OCI-LY1 (cell line): ENCODE results near the gene ABCA13.

ENCODE experiments used
- H2AFZ ChIP-seq: fragments of 200-600 bp; sonication (generic), shearing (Covaris generic); 2 replicates; pipeline ENCODE4 v1.6.0; 2014; ENCODE audit warnings: antibody characterized with exemption, mild to moderate bottlenecking, low read length
- H3F3A ChIP-seq: fragments of 200-600 bp; sonication (generic), shearing (Covaris generic); 2 replicates; pipeline ENCODE4 v1.6.0; 2014; ENCODE audit warnings: mild to moderate bottlenecking, antibody characterized with exemption, low read length, moderate library complexity; ENCODE audit not compliant: insufficient read depth
- H3K27ac ChIP-seq: fragments of 200-600 bp; sonication (generic); 2 replicates; pipeline ENCODE4 v1.5.1; 2014; ENCODE audit warnings: low read length, mixed run types, mild to moderate bottlenecking, low read depth; ENCODE audit not compliant: poor library complexity, severe bottlenecking
- H3K27me3 ChIP-seq: fragments of 200-600 bp; sonication (generic); 2 replicates; pipeline ENCODE4 v1.6.0; 2014; ENCODE audit warnings: antibody characterized with exemption, mild to moderate bottlenecking, low read length, moderate library complexity; ENCODE audit not compliant: insufficient read depth
- H3K36me3 ChIP-seq: fragments of 200-600 bp; sonication (generic); 2 replicates; pipeline ENCODE4 v1.6.1; 2014; ENCODE audit warnings: mild to moderate bottlenecking, antibody characterized with exemption, low read length, moderate library complexity, mixed read lengths; ENCODE audit not compliant: insufficient read depth
- H3K4me1 ChIP-seq: fragments of 200-600 bp; sonication (generic); 2 replicates; pipeline ENCODE4 v1.5.1; 2014; ENCODE audit warnings: mild to moderate bottlenecking, low read length, moderate library complexity; ENCODE audit not compliant: insufficient read depth, severe bottlenecking
- H3K4me2 ChIP-seq: fragments of 200-600 bp; sonication (generic), shearing (Covaris generic); 2 replicates; pipeline ENCODE4 v1.6.1; 2014; ENCODE audit warnings: low read length
- H3K4me3 ChIP-seq: fragments of 200-600 bp; sonication (generic); 2 replicates; pipeline ENCODE4 v1.5.1; 2014; ENCODE audit warnings: low read length, low read depth, mild to moderate bottlenecking, mixed read lengths; ENCODE audit not compliant: poor library complexity, severe bottlenecking
- H3K79me2 ChIP-seq: fragments of 200-600 bp; shearing (Covaris generic); 2 replicates; pipeline ENCODE4 v1.6.1; 2016; ENCODE audit warnings: mixed run types, low read length, mixed read lengths; ENCODE audit not compliant: insufficient read depth
- H3K9ac ChIP-seq: fragments of 200-600 bp; sonication (generic), shearing (Covaris generic); 2 replicates; pipeline ENCODE4 v1.6.1; 2014; ENCODE audit warnings: mild to moderate bottlenecking, low read length, mixed read lengths
- H3K9me2 ChIP-seq: fragments of 200-600 bp; sonication (generic), shearing (Covaris generic); 2 replicates; pipeline ENCODE4 v1.6.1; 2014; ENCODE audit warnings: low read depth, mild to moderate bottlenecking, low read length, mixed read lengths
- H3K9me3 ChIP-seq: fragments of 200-600 bp; shearing (Covaris generic); 2 replicates; pipeline ENCODE4 v1.6.1; 2014; ENCODE audit warnings: low read length, mixed read lengths
- H4K20me1 ChIP-seq: fragments of 200-600 bp; sonication (generic), shearing (Covaris generic); 2 replicates; pipeline ENCODE4 v1.6.0; 2016; ENCODE audit warnings: mild to moderate bottlenecking, low read length; ENCODE audit not compliant: insufficient read depth
- CTCF ChIP-seq: fragments of 200-600 bp; sonication (generic), shearing (Covaris generic); IDR thresholded peaks from 2 replicates; pipeline ENCODE4 v1.5.1; 2017; ENCODE audit warnings: mild to moderate bottlenecking, antibody characterized with exemption, low read length, moderate library complexity, mixed read lengths
- EZH2 ChIP-seq: fragments of 200-600 bp; sonication (generic), shearing (Covaris generic); IDR thresholded peaks from 2 replicates; pipeline ENCODE4 v1.8.0; 2017; ENCODE audit warnings: borderline replicate concordance, mixed run types, mild to moderate bottlenecking, antibody characterized with exemption, low read length, moderate library complexity, mixed read lengths

The ABCA13 gene

DNA sequence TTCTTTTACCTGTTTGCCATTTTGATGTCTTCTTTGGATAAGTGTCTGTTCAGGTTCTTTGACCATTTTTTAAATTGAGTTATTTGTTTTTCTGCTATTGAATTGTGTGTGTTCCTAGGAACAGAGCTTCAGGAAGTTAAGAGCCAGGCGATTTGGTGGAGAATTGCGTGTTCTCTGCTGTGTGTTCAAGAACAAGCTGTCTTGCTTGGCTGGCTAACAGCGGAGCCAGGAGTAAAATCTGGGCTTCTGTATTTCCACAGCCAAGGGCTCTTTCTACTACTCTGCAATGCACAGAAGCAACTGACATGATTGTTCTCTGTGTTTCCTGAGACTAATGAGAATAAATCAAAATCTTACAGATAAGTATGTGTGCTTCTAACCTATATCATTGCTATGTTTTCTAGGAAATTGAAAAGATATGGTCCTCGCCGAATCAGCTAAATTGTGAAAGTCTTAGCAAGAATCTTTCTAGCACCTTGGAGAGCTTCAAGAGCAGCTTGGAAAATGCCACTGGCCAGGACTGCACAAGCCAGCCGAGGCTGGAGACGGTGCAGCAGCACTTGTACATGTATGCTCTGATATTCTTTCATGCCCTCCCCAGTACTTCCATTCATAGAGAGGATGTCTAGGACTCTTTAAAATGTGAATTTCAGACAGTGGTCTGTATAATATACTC is 124.2 kb downstream of the ABCA13 start:
- H3K9me2 ChIP-seq, result no peaks in the 10 kb centered on the region
- no peak overlapping the region for H3K27ac ChIP-seq
- no peaks in the 10 kb centered on the region for H3K79me2 ChIP-seq
- no peaks in the 10 kb centered on the region for H3K36me3 ChIP-seq
- H2AFZ ChIP-seq, result no peak overlapping the region
- H3K27me3 ChIP-seq, result peaks cover 5% of the 10 kb centered on the region; the same call in 1 of the 2 replicates
- H3K4me3 ChIP-seq, result no peak overlapping the region
- TF ChIP-seq CTCF, result no peak
- TF ChIP-seq EZH2, result no peak
- H3F3A ChIP-seq, result no peaks in the 10 kb centered on the region
- no peaks in the 10 kb centered on the region for H4K20me1 ChIP-seq
- H3K4me2 ChIP-seq, result no peak overlapping the region
- no peaks in the 10 kb centered on the region for H3K4me1 ChIP-seq
- H3K9me3 ChIP-seq, result no peaks in the 10 kb centered on the region
- no peak overlapping the region for H3K9ac ChIP-seq

DNA sequence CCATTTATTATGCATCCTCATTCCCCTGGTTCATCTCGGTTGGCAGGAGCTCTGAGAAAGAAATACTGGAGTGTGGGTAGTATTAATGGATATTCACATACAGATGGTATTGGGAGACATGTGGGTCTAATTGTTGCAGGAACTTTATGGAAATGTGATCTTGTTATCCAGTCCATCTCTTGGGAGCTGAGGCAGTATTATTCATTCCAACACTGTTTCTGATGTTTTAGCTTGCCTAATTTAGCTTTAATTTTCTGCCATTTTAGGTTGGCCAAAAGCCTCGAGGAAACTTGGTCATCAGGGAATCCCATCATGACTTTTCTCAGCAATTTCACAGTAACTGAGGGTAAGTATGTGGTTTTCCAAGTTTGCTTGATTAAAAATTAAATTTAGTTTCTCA is 125.7 kb downstream of the ABCA13 start:
- H4K20me1 ChIP-seq, result no peaks in the 10 kb centered on the region
- no peak overlapping the region for H3K9ac ChIP-seq
- TF ChIP-seq EZH2 (no peak), CTCF (no peak)
- H3K9me3 ChIP-seq, result no peaks in the 10 kb centered on the region
- H3F3A ChIP-seq, result no peaks in the 10 kb centered on the region
- no peak overlapping the region for H2AFZ ChIP-seq
- peaks cover under 1% of the 10 kb centered on the region; the same call in 1 of the 2 replicates for H3K27me3 ChIP-seq
- H3K79me2 ChIP-seq, result no peaks in the 10 kb centered on the region
- H3K36me3 ChIP-seq, result no peaks in the 10 kb centered on the region
- H3K4me1 ChIP-seq, result no peaks in the 10 kb centered on the region
- no peak overlapping the region for H3K27ac ChIP-seq
- H3K4me2 ChIP-seq, result no peak overlapping the region
- H3K4me3 ChIP-seq, result no peak overlapping the region
- no peaks in the 10 kb centered on the region for H3K9me2 ChIP-seq

GRCh38 chr7:48298779-48299178 is 127.5 kb downstream of the ABCA13 start:
- Histone ChIP-seq H3K4me2 (no peak overlapping the region), H3F3A (no peaks in the 10 kb centered on the region), H2AFZ (no peak overlapping the region), H3K79me2 (no peaks in the 10 kb centered on the region), H3K9me3 (no peaks in the 10 kb centered on the region), H3K27ac (no peak overlapping the region), H3K4me1 (no peaks in the 10 kb centered on the region), H3K9ac (no peak overlapping the region), H4K20me1 (no peaks in the 10 kb centered on the region), H3K36me3 (no peaks in the 10 kb centered on the region), H3K27me3 (no peaks in the 10 kb centered on the region; the same call in 1 of the 2 replicates), H3K9me2 (no peaks in the 10 kb centered on the region), H3K4me3 (no peak overlapping the region)
- no peak for TF ChIP-seq EZH2
- TF ChIP-seq CTCF, result no peak
